Omental fat pad (tissue), 4 donors: ENCODE results near the gene C13orf46. TPM values are rescaled to one million over a fixed set of nuclear protein-coding genes. Genes with fewer than 3 reads are reported as not detected.
"Not testable (repeated sequence)": the region's sequence is repeated elsewhere in the genome, so short reads cannot be mapped to it uniquely, and the experiment has no call there.

Experiments
- ATAC-seq: fragments of 150-250 bp; one replicate; pipeline ENCODE4 v1.9.1; 2016; ENCODE audit warnings: mild to moderate bottlenecking, moderate library complexity; ENCODE audit not compliant: low FRiP score
- DNase-seq: peaks from one replicate; pipeline ENCODE4 v3.0.0-alpha.2; 2019; ENCODE audit warnings: low spot score
- CTCF ChIP-seq, 3 donors: fragments of 450-650 bp; IDR thresholded peaks; one replicate each; pipeline ENCODE4 v1.5.1; 2016 to 2017; ENCODE audit warnings: antibody characterized with exemption in 3 of 3, mild to moderate bottlenecking in 3 of 3, moderate library complexity in 2 of 3
- total RNA-seq, 4 donors: library from RNA; depleted of rRNA; stranded (reverse); fragments of >200 nt; gene quantifications; one replicate each; pipeline ENCODE4 v1.1.0, GENCODE V29; 2016

Gene C13orf46
- total RNA-seq, 4 donors from 2014 or later, result 0.13 to 6.9 (median 1.6) TPM

GRCh38 chr13:113916330-113916815 is 57.5 kb downstream of the C13orf46 start:
- no peak for TF ChIP-seq CTCF (IDR thresholded peaks at IDR 0.05)
- DNase-seq, result no peak
- ATAC-seq, result peak; percentile 73

DNA sequence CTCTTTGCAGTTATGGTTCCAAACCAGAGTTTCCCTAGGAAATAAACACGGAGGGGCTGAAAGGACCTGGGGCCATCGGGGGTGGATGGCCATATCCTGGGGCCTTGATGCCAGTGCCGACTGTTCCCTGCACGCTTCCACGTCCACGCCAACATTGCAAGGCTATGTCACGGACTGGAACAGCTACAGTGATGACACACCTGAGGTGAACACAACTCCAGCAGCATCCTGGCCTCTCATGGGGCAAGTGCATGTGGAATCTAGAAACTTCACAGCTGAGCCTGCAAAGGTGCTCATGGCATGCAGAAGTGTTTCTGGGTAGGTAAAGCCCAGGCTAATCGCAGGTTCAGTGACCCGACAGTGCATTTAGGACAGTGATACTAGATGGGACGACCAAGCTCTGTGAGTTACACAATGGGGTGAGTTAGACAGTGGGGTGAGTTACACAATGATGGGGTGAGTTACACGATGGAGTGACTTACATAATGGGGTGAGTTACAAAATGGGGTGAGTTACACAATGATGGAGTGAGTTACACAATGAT is 58.0 kb downstream of the C13orf46 start:
- DNase-seq, result no peak
- ATAC-seq, result peak; percentile 33

GRCh38 chr13:113915012-113915763 is 58.7 kb downstream of the C13orf46 start:
- TF ChIP-seq CTCF (IDR thresholded peaks at IDR 0.05), result no peak
- no peak for ATAC-seq
- DNase-seq, result no peak

More for the DNA sequence above, 58.0 kb downstream of the C13orf46 start:
- no peak for TF ChIP-seq CTCF (IDR thresholded peaks at IDR 0.05)

- TF ChIP-seq CTCF (IDR thresholded peaks at IDR 0.05), result no peak
- DNase-seq (no peak), ATAC-seq (no peak)
Measured at GRCh38 chr13:113914333-113915011, 59.4 kb downstream of the C13orf46 start.

DNA sequence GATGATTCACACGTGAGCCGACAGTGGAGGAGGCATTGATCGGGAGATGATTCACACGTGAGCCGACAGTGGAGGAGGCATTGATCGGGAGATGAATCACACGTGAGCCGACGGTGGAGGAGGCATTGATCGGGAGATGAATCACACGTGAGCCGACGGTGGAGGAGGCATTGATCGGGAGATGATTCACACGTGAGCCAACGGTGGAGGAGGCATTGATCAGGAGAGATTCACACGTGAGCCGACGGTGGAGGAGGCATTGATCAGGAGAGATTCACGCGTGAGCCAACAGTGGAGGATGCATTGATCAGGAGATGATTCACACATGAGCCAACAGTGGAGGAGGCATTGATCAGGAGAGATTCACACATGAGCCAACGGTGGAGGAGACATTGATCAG is 60.0 kb downstream of the C13orf46 start:
- not testable (repeated sequence) for DNase-seq, ATAC-seq

GRCh38 chr13:113913408-113913807 is 60.5 kb downstream of the C13orf46 start:
- ATAC-seq, DNase-seq: not testable (repeated sequence)

- DNase-seq, result no peak
- no peak for ATAC-seq
- TF ChIP-seq CTCF (IDR thresholded peaks at IDR 0.05), result no peak
Measured at GRCh38 chr13:113912596-113912995, 61.3 kb downstream of the C13orf46 start.
